ENCODE results near the gene ANKRD2.
"Not testable (repeated sequence)": the region's sequence is repeated elsewhere in the genome, so short reads cannot be mapped to it uniquely, and the experiment has no call there.

The ANKRD2 gene

DNA sequence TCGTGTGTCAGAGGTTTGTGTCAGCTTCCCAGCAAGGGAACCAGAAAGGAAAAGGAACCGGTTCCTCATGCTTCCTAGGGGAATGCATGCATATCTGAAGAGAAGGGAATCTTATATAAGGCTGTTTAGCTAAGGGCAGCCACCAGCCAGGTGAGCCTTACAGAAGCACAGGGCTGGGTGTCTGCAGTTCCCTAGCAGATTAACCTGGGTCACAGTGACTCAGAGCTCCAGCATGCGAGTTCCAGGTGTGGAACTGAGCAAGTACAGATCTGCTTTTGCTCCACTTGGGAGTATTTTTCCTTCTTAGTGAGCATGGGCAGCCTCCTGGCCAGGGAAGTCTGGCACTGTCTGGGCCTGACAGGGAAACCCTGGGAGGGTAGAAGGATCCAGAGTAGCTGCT is 957 bp upstream of the ANKRD2 start:
- no peak for DNase-seq (ENCODE audit: low read depth)

DNA sequence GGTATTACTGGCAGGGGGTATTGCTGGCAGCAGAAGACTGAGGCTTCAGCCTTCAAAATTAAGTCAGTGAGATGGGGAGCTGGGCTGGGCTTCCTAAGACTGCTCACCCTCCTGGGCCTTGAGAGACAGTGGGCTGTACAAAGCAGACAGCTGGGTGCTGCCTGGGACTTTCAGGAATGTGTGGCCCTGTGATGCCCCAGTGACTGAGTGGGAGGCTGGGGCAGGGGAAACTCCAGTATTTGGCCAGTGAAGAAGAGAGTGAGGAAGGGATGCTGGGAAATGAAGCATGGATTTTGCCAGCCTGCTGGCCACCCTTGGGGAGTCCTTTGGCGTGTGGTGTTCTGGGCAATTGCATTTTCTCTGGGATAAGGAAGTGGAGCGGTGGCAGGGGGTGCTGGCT is 442 bp downstream of the ANKRD2 start:
- DNase-seq (ENCODE audit: low read depth): no peak

- no peak for DNase-seq (ENCODE audit: low read depth)
Observed at GRCh38 chr10:97573672-97574071, 1.1 kb downstream of the ANKRD2 start.

- DNase-seq (ENCODE audit: low read depth): no peak
Observed at GRCh38 chr10:97574374-97575126, 2.0 kb downstream of the ANKRD2 start.

- DNase-seq (ENCODE audit: low read depth): no peak
Observed at GRCh38 chr10:97575127-97575668, 2.6 kb downstream of the ANKRD2 start.

DNA sequence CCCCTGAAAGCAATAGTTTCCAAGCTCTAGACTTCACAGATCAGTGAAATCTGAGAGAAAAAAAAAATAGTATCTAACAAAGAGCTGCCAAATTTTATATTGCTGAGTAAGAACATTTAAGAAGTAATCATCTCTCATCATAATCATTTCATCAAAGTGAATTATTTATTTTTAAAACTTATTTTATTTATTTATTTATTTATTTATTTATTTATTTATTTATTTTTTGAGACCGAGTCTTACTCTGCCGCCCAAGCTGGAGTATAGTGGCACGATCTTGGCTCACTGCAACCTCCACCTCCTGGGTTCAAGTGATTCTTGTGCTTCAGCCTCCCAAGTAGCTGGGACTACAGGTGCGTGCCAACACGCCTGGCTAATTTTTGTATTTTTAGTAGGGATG is 3.9 kb downstream of the ANKRD2 start:
- DNase-seq (ENCODE audit: low read depth): not testable (repeated sequence)

DNA sequence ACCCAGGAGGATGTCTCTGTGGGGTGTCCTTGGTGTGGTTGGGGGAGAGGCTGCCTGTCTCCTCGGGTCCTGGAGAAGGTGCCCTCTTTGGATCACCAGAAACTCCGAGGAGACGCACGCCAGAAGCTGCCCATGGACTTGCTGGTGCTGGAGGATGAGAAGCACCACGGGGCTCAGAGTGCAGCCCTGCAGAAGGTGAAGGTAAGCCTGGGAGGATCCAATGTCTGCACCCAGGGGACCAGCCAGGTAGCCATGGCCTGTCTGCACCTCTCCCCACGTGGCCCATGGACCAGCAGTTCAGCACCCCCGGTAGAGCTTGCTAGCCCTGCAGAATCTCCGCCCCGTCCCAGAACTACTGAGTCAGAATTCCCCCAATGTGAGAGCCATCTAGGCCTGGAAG is 5.1 kb downstream of the ANKRD2 start:
- no peak for DNase-seq (ENCODE audit: low read depth)

DNA sequence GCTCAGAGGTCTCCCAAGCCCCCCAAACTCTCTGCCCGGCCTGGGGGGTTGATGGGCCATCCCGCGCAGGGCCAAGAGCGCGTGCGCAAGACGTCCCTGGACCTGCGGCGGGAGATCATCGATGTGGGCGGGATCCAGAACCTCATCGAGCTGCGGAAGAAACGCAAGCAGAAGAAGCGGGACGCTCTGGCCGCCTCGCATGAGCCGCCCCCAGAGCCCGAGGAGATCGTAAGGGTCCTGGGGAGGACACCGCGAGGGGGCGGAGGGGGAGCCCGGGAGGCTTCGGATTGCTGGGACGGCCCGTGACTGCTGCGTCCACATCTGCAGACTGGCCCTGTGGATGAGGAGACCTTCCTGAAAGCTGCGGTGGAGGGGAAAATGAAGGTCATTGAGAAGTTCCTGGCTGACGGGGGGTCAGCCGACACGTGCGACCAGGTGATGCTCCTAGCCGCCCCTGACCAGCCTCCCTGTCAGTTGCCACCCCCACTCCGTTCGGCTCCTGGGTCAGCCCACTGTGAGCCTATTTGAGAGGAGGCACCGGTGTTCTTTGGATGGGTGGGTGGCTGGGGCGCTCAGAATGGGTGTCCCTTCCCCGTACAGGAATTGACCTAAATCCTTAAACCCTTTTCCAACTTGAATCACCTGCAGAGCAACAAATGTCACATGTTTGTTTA is 5.7 kb downstream of the ANKRD2 start:
- no peak for DNase-seq (ENCODE audit: low read depth)

GRCh38 chr10:97580421-97581367 is 8.1 kb downstream of the ANKRD2 start:
- no peak for DNase-seq (ENCODE audit: low read depth)

DNA sequence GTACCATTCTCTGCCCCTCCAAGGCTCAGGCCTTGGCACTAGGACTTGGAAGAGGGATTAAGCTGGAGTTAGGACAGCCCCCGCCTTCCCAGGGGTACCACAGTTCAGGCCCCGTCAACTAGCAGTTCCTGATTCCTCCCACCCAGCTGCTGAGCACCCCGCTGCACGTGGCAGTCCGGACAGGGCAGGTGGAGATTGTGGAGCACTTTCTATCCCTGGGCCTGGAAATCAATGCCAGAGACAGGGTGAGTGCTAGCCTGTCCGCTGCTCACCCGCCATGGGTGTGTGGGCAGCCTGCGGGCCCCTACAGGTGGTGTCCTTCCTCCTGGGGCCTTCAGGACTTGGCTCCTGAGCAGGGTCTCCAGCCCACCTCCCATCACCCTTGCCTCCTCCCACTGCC is 9.6 kb downstream of the ANKRD2 start:
- DNase-seq (ENCODE audit: low read depth): no peak

- DNase-seq (ENCODE audit: low read depth): no peak
Observed at GRCh38 chr10:97583476-97583875, 10.9 kb downstream of the ANKRD2 start.

- no peak for DNase-seq (ENCODE audit: low read depth)
Observed at GRCh38 chr10:97584060-97584797, 11.7 kb downstream of the ANKRD2 start, which contains the start of gene HOGA1. Gene HOGA1 (plus strand): TSS chr10:97584389. CDS start chr10:97584704, 315 bp downstream.

GRCh38 chr10:97584798-97585438 is 12.3 kb downstream of the ANKRD2 start:
- DNase-seq (ENCODE audit: low read depth): no peak

- no peak for DNase-seq (ENCODE audit: low read depth)
Observed at GRCh38 chr10:97585439-97585811, 12.8 kb downstream of the ANKRD2 start.

GRCh38 chr10:97587183-97587582 is 14.6 kb downstream of the ANKRD2 start:
- no peak for DNase-seq (ENCODE audit: low read depth)

- no peak for DNase-seq (ENCODE audit: low read depth)
Observed at GRCh38 chr10:97589479-97589878, 16.9 kb downstream of the ANKRD2 start, which contains the start of gene C10orf62. Gene C10orf62 (plus strand): TSS chr10:97589721. CDS start chr10:97589898, 177 bp downstream.

DNA sequence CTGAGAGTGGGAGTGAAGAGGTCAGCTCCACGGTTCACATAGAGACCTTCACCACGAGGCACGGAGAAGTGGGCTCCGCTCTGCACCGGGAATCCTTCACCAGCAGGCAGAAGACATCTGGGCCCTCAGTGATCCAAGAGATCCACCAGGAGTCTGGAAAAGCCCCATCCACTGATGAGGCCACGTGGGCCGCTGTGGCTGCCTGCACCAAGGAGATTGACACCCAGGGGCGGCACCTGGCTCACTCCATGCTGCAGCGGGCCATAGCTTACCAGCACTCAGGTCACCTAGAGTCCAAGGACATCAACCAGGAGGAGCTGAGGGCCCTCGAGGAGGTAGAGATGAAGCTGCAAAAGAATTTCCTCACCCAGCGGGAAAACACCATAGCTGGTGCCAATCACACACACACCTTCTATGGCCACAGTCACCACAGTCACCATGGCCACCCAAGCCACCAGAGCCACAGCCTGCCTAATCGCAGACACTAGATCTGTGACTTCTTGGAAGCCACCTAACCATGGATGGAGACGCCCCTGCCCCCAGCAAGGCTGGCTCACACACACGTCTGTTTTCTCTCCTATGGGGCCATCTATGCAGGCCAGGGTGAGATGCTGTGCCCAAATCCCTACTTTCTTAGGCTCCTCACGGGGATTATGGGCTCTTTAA is 17.6 kb downstream of the ANKRD2 start:
- DNase-seq (ENCODE audit: low read depth): no peak

DNA sequence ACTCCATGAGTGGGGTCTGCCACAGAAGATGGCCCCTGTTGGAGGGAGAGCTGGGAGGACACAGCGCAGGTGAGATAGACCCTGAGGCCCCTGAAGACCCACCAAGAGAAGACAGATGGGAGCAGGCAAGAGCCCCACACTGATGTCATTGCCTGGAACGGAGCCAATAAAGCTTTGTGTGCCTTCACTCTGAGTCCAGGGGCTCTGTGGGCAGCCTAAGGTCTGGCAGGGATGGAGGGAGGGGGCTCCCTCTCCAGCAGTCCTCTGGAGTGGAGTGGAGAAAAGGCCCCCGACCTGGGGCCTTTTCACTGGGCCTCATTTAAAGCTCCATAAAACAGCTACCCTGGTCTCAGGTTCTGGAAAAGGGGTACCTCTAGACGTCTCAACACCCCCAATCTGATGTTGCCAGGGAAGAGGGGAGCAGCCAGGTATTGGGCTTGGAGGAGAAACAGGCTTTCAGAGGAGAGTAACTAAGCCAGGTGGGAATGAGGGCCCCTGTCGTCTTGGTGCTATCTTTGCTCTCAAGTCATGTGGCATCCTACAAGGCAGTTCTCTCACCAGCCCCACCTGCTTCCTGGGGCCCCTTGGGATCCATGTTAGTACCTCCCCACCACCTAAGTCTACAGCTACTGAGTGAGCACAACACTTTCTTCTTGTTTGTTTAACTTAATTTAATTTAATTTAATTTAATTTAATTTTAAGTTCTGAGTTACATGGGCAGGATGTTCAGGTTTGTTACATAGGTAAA is 18.3 kb downstream of the ANKRD2 start:
- DNase-seq (ENCODE audit: low read depth): no peak

DNA sequence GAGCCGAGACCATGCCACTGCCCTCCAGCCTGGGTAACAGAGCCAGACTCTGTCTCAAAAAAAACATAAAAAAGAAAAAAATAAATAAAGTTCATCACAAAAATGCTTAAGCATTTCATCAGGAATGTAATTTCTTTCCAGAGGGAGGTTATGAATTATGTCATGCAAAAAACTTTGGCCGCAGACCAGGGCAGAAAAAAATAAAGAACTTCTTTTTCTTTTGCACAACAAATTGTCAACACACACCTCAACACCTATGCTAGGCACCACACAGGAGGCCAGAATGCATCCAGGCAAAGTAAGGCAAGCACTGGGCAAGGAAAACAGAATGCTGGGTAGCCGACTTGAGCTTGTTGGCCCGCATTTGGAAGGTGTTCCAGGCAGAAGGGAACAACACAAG is 20.8 kb downstream of the ANKRD2 start:
- no peak for DNase-seq (ENCODE audit: low read depth)

Measured in non-pigmented ciliary epithelial cell (primary cell).